Islet precursor cell (in vitro differentiated cells): Measurements from ENCODE around the gene TMEM217.

ENCODE experiments used
- DNase-seq: peaks from one replicate; pipeline ENCODE4 v3.0.0-alpha.2; 2018

The TMEM217 gene

DNA sequence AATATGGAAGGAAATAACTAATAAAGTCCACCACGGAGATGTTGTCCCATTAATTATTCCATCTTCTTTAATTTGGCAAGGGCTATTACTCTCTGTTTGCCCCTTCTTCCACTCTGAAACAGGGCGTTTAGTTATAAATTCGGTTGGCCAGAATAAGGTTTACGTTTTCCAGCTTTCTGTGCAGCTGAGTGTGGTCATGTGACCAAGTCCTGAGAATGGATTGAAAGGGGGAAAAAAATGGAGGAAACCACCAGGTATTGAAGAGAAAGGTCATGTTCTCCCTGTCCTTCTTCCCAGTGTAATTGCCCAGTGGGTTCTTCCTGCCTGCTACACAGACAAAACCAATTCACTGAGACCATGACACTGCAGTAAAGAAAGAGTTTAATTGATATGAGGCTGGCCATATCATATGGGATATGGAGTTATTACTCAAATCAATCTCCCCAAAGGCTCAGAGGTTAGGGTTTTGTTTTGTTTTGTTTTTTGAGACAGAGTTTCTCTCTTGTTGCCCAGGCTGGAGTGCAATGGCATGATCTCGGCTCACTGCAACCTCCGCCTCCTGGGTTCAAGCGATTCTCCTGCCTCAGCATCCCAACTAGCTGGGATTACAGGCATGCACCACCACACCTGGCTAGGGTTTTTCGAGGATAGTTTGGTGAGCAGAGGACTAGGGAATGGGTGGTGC lies 14.7 kb downstream of the TMEM217 start:
- DNase-seq: no peak

DNA sequence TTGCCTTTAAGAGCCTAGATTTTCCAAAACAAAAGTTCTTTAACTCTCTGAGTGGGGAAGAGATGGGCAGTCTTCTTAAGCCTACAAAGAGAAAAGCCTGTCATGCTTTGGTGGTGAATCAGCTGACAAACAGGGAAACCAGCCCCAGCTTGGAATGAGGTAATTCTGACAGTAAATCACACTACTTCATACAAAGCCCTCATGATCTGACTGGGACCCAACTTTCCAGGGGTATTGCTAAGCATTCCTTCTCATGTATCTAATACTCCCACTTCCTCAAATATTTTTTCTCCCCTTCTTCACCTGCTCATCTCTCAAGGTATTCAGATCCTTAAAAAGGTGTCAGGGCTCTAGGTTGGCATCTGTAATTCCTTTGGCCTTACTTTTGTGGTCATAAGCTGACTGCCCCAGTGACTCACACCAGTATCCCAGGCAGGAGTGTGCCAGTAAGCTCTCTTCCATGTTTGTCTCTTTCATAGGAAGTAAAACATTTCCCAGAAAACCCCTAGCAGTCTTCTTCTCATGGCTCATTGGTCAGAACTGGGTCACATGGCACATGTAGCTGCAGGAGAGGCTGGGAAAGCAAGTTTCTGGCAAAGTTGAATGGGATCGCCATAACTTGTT lies 15.4 kb downstream of the TMEM217 start:
- DNase-seq: peak; percentile 92

DNA sequence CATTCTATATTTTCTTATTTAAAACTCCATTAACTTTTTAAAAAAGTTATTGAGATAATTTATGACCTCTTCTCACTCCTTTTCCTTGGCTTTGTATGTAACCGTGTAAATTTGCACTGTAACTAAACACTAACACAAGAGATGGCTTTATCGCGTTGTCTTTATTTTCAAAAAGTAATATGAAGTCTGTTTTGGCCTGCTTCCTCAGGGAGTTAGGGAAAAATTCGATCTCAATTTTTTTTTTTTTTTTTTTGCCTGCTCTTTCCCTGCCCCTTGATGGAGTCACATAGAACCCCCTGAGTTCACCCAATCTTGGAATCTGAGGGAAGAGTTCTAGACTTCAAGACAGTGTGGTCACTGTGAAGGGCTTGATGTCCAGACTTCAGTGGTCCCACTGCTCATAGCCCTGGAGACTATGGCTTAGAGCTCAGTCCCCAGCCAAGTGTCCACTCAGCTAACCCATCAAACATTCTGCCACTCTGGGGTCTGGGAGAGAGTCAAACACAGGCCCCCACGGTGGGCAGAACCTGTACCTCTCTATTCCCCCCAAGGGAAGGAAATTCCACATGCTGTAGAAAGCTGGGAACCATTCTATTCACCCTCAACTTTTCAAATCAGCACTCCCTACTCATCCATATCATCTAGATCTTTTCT lies 16.0 kb downstream of the TMEM217 start:
- DNase-seq: peak; percentile 55

DNA sequence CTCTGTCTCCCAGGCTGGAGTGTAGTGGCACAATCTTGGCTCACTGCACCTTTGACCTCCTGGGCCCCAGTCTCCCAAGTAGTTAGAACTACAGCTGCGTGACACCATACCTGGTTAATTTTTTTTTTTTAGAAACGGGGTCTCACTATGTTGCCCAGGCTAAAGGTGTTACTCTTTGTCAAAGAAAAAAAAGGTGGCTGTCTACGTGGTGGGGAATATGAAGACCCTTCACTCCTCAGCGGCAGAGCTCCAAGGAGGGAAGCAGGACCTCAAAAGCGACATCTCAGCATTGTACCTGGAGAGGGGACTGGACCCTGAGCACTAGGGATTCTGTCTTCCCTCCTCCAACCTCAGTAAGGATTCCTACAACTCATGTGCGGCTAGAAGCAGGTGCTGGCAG lies 16.8 kb downstream of the TMEM217 start:
- no peak for DNase-seq

DNA sequence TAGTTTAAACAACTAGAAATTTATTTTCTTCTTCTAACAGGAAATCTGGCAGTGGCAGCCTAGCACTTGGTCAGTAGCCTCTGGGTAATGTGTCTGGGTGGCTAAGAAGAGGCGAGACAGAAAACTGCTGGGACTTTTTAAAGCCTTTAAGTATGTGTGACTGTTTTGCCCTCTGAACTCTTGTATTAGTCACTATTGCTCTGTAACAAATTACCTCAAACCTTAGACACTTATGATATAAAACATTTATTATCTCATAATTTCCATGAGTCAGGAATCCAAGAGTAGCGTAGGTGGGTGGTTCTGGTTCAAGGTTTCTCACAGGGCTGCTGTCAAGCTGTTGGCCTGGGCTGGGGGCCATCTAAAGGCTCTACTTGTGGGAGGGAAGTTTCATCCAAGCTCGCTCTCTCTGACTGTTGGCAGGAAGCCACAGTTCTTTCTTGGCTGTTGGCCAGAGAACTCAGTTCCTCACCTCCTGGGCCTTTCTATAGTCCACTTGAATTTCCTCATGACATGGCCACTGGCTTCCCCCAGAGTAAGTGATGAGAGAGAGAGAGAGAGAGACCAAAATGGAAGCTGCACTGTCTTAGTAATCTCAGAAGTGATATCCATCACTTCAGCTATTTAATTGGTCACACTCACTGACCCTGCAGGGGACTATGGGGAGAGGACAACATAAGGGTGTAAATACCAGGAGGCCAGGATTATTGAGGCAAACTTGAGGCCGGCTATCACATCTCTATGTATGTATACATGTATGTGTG lies 17.8 kb downstream of the TMEM217 start:
- DNase-seq: peak; percentile 55

DNA sequence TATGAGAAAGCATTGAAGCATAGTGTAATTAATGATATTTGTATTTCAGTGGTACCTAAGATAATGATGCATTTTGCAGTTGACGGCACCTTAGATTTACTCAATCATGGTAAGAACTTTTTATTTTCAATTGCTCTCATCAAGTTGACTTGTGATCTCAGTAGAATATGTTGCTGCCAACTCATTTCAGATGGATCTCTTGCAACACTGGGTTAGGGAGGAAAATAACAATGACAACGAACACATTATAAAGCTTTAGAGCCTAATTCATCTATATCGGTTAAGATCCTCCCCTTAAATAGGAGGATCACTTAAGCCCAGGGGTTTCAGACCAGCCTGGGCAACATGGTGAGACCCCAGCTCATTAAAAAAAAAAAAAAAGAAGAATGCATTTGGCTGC lies 18.4 kb downstream of the TMEM217 start:
- DNase-seq: no peak

DNA sequence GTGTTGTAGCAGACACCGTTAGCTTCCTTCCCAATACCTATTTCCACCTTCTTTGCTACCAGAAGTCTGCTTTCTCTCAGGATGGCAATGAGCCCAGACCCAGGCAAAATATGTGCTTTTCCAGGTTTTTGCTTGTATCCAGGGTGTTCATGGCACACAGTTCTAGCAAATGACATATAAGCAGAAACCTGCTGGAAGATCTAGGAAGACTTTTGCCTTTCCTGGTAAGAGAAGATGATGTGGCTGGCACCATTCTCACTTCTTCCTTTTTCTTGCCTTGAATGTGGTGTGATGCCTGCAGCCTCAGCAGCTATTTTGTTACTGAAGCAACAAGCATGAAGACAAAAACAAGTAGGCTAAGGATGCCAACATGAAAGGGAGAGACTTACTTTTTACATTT lies 19.6 kb downstream of the TMEM217 start:
- DNase-seq: no peak

- no peak for DNase-seq
Observed at GRCh38 chr6:37237789-37238188, 20.2 kb downstream of the TMEM217 start.

DNA sequence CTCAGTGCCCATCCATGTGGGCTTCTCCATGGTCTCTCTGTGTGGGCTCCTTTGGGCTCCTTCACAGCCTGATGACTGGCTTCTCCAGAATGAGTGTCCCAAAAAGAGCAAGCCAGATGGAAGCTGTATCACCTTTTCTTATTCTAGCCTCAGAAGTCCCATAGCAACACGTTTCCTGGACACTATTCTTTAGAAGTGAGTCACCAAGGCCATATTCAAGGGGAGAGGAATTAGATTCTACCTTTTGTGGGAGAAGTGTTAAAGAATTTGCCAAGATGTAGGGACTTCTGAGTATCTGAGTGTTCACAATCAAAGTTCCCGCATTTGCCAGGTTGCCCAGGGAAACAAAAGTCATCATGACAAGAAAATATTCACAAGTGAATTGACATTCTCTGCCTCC lies 21.0 kb downstream of the TMEM217 start:
- no peak for DNase-seq

GRCh38 chr6:37233541-37233940 lies 24.4 kb downstream of the TMEM217 start:
- no peak for DNase-seq

DNA sequence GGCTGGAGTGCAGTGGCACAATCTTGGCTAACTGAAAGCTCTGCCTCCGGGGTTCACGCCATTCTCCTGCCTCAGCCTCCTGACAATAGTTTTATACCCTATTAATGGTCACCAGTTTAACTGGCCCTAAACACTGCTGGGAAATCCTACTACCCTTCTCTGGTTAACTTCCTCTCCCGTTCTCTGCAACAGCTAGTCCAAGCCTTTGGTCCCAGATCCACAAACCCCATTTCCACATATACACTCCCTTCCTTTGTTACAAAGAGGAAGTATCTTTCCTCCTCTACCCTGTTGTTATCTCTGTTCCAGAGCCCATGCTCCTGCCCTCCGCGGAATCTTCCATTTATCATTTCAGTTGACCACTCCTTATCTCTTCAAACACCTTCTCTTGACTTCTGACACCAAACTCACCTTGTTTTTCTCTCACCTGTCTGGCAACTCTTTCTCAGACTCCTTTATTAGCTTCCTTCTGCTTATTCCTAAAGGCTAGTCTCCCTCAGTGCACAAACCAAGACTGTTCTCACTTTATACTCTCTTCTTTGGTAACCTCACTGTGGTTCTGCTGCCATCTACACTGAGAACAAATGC lies 25.4 kb downstream of the TMEM217 start:
- DNase-seq: no peak

GRCh38 chr6:37230104-37230503 lies 27.8 kb downstream of the TMEM217 start:
- no peak for DNase-seq

- DNase-seq: no peak
Observed at GRCh38 chr6:37225350-37226169, 32.4 kb downstream of the TMEM217 start.

- DNase-seq: no peak
Observed at GRCh38 chr6:37222992-37223391, 35.0 kb downstream of the TMEM217 start.

DNA sequence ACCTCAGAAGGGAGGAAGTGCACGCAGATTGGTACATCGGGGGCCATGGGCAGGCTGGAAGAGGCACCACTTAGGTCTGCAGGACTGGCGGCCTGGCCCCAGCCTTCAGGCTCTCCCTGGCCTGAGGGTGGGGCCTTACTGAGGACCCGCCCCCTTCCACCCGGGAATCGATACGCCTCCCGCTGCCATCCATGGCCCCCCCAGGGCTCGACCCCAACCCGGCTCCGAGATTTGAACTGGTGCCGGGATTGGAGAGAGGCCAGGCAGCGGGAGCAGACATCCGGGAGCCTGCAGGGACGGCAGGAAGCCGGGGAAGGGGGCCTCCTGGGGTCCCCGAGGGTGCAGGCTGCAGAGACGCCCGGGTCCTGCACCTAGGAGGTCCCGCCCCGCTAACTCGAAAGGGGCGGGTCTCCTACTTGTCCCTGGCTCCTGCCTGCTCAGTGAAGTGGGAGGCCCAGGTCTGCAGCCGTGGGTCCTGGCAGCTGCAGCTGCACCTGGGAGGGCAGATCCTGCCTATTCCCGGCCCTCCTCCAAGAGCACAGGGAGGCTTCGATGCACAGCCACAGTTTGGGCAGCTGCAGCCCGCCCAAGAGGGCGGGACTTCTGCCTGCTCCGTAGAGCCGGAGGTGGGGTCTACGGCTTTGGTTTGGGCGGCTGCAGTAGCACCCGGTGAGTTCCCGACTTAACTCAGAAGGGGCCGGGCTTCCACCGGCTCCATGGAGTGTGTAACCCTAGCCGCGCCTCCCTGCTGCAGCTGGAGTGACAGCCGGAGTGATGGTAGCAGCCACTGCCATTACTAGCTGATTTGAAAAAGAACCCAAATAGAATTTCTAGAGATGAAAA lies 35.6 kb downstream of the TMEM217 start:
- peak; percentile 99 for DNase-seq

GRCh38 chr6:37221585-37222124 lies 36.3 kb downstream of the TMEM217 start:
- DNase-seq: no peak

DNA sequence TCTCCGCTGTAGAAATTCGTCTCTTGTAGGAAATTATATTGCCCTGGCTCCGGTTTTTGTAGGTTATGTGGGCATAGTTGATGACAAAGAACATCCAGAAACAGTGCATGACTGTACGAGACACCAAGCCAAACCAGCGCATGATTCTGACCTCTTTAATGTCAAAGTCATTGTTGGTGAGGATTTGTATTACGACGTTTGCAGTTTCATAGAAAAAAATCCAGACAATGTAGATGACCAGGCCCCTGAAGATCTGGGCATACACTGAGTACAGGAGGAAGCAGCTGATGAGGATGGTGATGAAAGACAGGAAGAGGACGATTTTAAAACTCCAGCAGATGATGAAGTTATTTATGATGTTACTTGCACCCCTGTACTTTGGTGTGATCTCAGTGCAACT lies 39.4 kb downstream of the TMEM217 start:
- DNase-seq: no peak

DNA sequence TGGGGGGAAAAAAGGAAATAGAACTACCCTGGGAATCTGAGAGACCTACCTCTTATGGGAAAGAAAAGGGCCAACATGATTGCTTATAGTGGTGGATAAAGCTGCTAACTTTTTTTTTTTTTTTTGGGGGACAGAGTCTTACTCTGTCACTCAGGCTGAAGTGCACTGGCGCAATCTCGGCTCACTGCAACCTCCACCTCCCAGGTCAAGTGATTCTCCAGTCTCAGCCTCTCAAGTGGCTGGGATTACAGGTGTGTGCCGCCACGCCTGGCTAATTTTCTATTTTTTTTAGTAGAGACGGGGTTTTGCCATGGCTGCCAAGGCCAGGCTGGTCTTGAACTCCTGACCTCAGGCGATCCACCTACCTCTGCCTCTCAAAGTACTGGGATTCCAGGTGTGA lies 39.9 kb downstream of the TMEM217 start:
- DNase-seq: no peak

DNA sequence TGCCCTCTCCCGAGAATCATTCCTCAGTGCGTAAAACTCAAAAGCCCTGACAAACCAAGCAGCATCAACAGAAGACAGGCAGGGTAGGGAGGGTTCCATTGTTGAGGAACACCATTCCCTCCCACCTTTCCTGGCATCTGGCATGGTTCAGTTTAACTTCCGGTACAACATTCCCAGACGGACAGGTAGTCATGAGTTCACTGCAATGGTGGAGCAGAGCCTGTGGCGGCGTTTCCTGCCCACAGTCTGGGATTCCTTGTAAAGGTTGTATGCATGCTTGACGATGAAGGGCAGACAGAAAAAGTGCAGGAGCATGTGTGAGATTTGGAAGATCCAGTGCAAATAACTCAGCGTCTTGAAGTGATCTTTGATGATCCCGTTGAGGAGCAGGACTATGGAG lies 45.7 kb downstream of the TMEM217 start:
- DNase-seq: peak; percentile 58

DNA sequence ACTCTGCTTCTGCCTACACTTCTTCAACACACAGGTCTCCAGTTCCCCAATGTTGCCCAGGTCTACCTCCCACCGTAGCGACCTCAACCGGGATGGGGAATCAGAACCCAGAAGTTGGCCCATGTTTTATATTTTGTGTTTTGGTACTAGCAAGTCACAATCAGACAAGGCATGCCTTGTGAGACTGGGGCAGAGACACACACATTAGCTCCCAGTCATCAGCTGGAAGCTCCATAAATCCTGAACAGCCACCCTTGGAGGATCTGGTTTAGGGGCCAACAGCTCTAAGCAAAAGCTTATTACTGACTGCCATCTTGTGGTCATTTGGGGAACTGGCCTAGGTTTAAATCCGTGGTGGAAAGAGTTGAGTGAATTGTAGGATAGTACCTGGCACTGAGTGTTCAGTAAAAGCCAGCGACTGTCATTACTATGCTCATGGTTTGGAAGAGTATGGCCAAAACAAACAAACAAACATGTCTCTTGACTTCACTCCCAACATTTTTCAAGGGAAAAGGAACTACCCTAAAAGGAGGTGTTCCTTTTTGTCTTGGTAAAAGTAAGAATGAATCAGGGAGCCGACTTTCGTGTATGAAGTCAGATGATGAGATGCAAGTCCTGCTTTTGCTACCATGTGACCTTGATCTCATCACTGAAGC lies 47.5 kb downstream of the TMEM217 start:
- DNase-seq: peak; percentile 92
